K562 (cell line): ENCODE results near the gene DUSP19. TPM values are rescaled to one million over a fixed set of nuclear protein-coding genes. Genes with fewer than 3 reads are reported as not detected.

Experiments
- BHLHE40 ChIP-seq: IDR thresholded peaks from 2 replicates; pipeline ENCODE4 v1.6.1; 2011; ENCODE audit warnings: low read length, improper control_type of control experiment
- CBX3 ChIP-seq, 2 experiments: IDR thresholded peaks; 1 replicate in 1 of 2; 2 replicates in 1 of 2; pipeline ENCODE4 v1.6.1; 2012; ENCODE audit warnings: inconsistent platforms in 2 of 2, low read length in 2 of 2, borderline replicate concordance in 1 of 2, control low read depth in 1 of 2
- CEBPG ChIP-seq, 3 experiments: fragments of 200-800 bp in 1 of 3; sonication (Bioruptor generic) in 1 of 3; sonication (generic) in 1 of 3; formaldehyde crosslinking in 1 of 3; IDR thresholded peaks in 2 of 3; conservative IDR thresholded peaks in 1 of 3; 2 replicates each; pipeline versions ENCODE4 v1.6.1 to v1.8.0; 2016 to 2022; ENCODE audit warnings: missing compliant biosample characterization in 2 of 3, missing genetic modification characterization in 2 of 3, mild to moderate bottlenecking in 1 of 3, missing genetic modification reagents in 1 of 3
- CTBP1 ChIP-seq: fragments of 450-650 bp; IDR thresholded peaks from 2 replicates; pipeline ENCODE4 v1.6.1; 2016; ENCODE audit warnings: borderline replicate concordance
- NFE2 ChIP-seq: IDR thresholded peaks from 2 replicates; pipeline ENCODE4 v1.6.1; 2014; ENCODE audit warnings: antibody characterized with exemption, low read depth
- PHTF2 ChIP-seq: fragments of 250-450 bp; sonication (Bioruptor Pico); IDR thresholded peaks from 2 replicates; pipeline ENCODE4 v1.5.0; 2021; ENCODE audit warnings: mild to moderate bottlenecking
- ZFP1 ChIP-seq: fragments of 450-650 bp; formaldehyde crosslinking; IDR thresholded peaks from 2 replicates; pipeline ENCODE4 v1.4.0; 2020; ENCODE audit warnings: mild to moderate bottlenecking, mixed read lengths
- polyA plus RNA-seq, 8 experiments: library from polyadenylated mRNA; depleted of rRNA in 4 of 8; stranded (reverse) in 5 of 8; unstranded in 3 of 8; fragments of >200 nt; fragmentation: Nextera tagmentation in 2 of 8; fragmentation: Illumina TruSeq in 1 of 8; extraction: Ambion mirVana in 2 of 8; extraction: Trizol in 1 of 8; gene quantifications; 2 replicates each; pipeline versions ENCODE4 v1.2.1 to v1.2.3, GENCODE V29; 2011 to 2014; ENCODE audit warnings: inconsistent platforms in 1 of 8, missing spikeins in 1 of 8
- total RNA-seq, 7 experiments: library from RNA; depleted of rRNA in 6 of 7; stranded (reverse); fragments of >200 nt in 6 of 7; fragmentation: Illumina TruSeq in 2 of 7; extraction: Trizol in 2 of 7; gene quantifications; 2 replicates each; pipeline versions ENCODE4 v1.2.1 to v1.2.3, GENCODE V29; 2011 to 2021; ENCODE audit warnings: low replicate concordance in 1 of 7
- TF ChIP-seq, protein P1 (sequence below): fragments of 250-450 bp; sonication (Bioruptor Pico); IDR thresholded peaks from 2 replicates; pipeline ENCODE4 v1.4.0; 2020; ENCODE audit warnings: borderline replicate concordance
- TF ChIP-seq, protein P2 (sequence below): fragments of 450-650 bp; formaldehyde crosslinking; IDR thresholded peaks from 2 replicates; pipeline ENCODE4 v1.4.0; 2022; ENCODE audit warnings: missing genetic modification characterization
- TF ChIP-seq, protein P3 (sequence below): fragments of 450-650 bp; IDR thresholded peaks from 2 replicates; pipeline ENCODE4 v1.7.1; 2018; ENCODE audit warnings: mild to moderate bottlenecking, low read depth; ENCODE audit not compliant: partially characterized antibody
- TF ChIP-seq, protein P4 (sequence below): sonication (generic); IDR thresholded peaks from 2 replicates; pipeline ENCODE4 v1.6.1; 2016
- TF ChIP-seq, protein P5 (sequence below): fragments of 450-650 bp; formaldehyde crosslinking; IDR thresholded peaks from 2 replicates; pipeline ENCODE4 v1.4.0; 2022; ENCODE audit warnings: mild to moderate bottlenecking, moderate library complexity

The DUSP19 gene
- total and polyA plus RNA-seq, 9 of the 15 experiments (the other 6 are each of a cell fraction or from before 2014, with no cell fraction given), result 1.6 to 6.3 (median 3.1) TPM

DNA sequence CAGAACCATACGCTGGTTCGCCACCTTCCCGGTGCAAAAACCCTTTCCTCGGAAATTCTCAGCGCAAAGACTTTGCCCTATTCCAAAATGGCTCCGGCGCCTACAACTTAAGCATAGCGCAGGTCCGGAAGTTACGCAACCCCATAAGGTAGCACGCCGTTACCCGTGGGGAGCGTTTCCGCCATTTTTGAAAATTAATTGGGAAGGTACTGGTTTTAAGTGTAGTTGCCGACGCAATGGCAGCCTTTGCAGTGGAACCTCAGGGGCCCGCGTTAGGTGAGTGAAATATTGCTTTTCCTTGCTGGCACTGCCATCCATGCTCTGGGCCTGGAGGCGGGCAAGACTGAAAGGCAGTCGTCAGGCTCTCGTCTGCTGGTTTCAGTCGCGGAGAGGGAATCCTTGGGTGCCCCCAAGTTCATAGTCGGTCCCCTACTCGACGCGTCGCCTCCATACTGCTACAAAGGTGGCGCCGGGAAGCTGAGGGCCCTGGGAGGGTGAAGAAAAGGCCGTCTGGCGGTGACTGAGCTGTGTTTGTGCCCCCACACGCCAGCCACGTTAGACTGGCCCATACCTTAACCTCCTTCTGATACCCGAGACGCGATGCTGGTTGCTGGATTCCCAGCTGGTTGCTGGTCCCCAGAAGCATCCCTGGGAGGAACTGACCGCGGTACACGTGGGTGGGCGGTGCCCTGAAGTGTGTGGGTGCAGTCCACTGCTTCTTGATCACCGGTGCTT is 45.8 kb downstream of the DUSP19 start, which contains the start of gene NUP35 (continued):
- TF ChIP-seq, protein P1, sequence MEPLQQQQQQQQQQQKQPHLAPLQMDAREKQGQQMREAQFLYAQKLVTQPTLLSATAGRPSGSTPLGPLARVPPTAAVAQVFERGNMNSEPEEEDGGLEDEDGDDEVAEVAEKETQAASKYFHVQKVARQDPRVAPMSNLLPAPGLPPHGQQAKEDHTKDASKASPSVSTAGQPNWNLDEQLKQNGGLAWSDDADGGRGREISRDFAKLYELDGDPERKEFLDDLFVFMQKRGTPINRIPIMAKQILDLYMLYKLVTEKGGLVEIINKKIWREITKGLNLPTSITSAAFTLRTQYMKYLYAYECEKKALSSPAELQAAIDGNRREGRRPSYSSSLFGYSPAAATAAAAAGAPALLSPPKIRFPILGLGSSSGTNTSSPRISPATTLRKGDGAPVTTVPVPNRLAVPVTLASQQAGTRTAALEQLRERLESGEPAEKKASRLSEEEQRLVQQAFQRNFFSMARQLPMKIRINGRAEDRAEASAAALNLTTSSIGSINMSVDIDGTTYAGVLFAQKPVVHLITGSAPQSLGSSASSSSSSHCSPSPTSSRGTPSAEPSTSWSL (CRISPR knock-in tag), result no peak
- peak; percentile 99 for TF ChIP-seq CTBP1
- TF ChIP-seq, protein P2, sequence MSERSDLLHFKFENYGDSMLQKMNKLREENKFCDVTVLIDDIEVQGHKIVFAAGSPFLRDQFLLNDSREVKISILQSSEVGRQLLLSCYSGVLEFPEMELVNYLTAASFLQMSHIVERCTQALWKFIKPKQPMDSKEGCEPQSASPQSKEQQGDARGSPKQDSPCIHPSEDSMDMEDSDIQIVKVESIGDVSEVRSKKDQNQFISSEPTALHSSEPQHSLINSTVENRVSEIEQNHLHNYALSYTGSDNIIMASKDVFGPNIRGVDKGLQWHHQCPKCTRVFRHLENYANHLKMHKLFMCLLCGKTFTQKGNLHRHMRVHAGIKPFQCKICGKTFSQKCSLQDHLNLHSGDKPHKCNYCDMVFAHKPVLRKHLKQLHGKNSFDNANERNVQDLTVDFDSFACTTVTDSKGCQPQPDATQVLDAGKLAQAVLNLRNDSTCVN (CRISPR knock-in tag), result no peak
- peak in 1 of 2 experiments; percentile 79; a peak in 2 of 3 replicates for TF ChIP-seq CBX3 (IDR thresholded peaks at IDR 0.05; ENCODE audit: borderline replicate concordance in 1 of 2, low read length in 2 of 2)
- TF ChIP-seq, protein P3, sequence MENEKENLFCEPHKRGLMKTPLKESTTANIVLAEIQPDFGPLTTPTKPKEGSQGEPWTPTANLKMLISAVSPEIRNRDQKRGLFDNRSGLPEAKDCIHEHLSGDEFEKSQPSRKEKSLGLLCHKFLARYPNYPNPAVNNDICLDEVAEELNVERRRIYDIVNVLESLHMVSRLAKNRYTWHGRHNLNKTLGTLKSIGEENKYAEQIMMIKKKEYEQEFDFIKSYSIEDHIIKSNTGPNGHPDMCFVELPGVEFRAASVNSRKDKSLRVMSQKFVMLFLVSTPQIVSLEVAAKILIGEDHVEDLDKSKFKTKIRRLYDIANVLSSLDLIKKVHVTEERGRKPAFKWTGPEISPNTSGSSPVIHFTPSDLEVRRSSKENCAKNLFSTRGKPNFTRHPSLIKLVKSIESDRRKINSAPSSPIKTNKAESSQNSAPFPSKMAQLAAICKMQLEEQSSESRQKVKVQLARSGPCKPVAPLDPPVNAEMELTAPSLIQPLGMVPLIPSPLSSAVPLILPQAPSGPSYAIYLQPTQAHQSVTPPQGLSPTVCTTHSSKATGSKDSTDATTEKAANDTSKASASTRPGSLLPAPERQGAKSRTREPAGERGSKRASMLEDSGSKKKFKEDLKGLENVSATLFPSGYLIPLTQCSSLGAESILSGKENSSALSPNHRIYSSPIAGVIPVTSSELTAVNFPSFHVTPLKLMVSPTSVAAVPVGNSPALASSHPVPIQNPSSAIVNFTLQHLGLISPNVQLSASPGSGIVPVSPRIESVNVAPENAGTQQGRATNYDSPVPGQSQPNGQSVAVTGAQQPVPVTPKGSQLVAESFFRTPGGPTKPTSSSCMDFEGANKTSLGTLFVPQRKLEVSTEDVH, result peak; percentile 55
- TF ChIP-seq PHTF2, result no peak
- peak; percentile 66 for TF ChIP-seq BHLHE40
- TF ChIP-seq, protein P4, sequence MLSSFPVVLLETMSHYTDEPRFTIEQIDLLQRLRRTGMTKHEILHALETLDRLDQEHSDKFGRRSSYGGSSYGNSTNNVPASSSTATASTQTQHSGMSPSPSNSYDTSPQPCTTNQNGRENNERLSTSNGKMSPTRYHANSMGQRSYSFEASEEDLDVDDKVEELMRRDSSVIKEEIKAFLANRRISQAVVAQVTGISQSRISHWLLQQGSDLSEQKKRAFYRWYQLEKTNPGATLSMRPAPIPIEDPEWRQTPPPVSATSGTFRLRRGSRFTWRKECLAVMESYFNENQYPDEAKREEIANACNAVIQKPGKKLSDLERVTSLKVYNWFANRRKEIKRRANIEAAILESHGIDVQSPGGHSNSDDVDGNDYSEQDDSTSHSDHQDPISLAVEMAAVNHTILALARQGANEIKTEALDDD, result peak; percentile 45; the same call in 1 of the 2 replicates
- no peak; the same call in 1 of the 2 replicates for TF ChIP-seq NFE2
- peak; percentile 99 for TF ChIP-seq CEBPG (CRISPR knock-in tag; IDR thresholded peaks at IDR 0.05)
- peak; percentile 100 for TF ChIP-seq CEBPG (tag; conservative IDR thresholded peaks at IDR 0.05 in 1 of 2, IDR thresholded peaks at IDR 0.05 in 1 of 2)
- no peak for TF ChIP-seq ZFP1
- TF ChIP-seq, protein P5, sequence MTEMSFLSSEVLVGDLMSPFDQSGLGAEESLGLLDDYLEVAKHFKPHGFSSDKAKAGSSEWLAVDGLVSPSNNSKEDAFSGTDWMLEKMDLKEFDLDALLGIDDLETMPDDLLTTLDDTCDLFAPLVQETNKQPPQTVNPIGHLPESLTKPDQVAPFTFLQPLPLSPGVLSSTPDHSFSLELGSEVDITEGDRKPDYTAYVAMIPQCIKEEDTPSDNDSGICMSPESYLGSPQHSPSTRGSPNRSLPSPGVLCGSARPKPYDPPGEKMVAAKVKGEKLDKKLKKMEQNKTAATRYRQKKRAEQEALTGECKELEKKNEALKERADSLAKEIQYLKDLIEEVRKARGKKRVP, result peak; percentile 78
